Activated T-cell treated with anti-CD3 and anti-CD28 coated beads, Interleukin-2, amount 50 U/mL, for 24 hours (primary cell): Measurements from ENCODE around the gene BCAS1.

Source experiments
- DNase-seq: peaks from one replicate; pipeline ENCODE4 v3.0.0-alpha.2; 2020
- H3K27ac Mint-ChIP-seq: 2 replicates; pipeline ENCODE4 v1.8.0; 2020; ENCODE audit warnings: mild to moderate bottlenecking, mixed read lengths
- H3K27me3 Mint-ChIP-seq: 2 replicates; pipeline ENCODE4 v1.8.0; 2020; ENCODE audit warnings: mixed read lengths
- H3K36me3 Mint-ChIP-seq: 2 replicates; pipeline ENCODE4 v1.8.0; 2020; ENCODE audit warnings: low read depth, mixed read lengths
- H3K4me1 Mint-ChIP-seq: 2 replicates; pipeline ENCODE4 v1.8.0; 2020; ENCODE audit warnings: low read depth, mixed read lengths
- H3K4me3 Mint-ChIP-seq: 2 replicates; pipeline ENCODE4 v1.8.0; 2020; ENCODE audit warnings: mild to moderate bottlenecking, moderate library complexity, mixed read lengths
- H3K9me3 Mint-ChIP-seq: 2 replicates; pipeline ENCODE4 v1.8.0; 2020; ENCODE audit warnings: mixed read lengths

BCAS1 gene

GRCh38 chr20:54070187-54070987 is at the start of gene BCAS1:
TSS of gene BCAS1 (minus strand) at chr20:54070594. CDS start at chr20:54058718, 11,876 bp downstream.
- H3K4me3 Mint-ChIP-seq: no peak within 1 kb of the TSS
- H3K27ac Mint-ChIP-seq: no peak within 1 kb of the TSS
- H3K36me3 Mint-ChIP-seq: no peaks in the 10 kb centered on the region
- DNase-seq: no peak
- H3K4me1 Mint-ChIP-seq: peaks cover 2% of the 10 kb centered on the region
- H3K27me3 Mint-ChIP-seq: no peaks in the 10 kb centered on the region
- no peaks in the 10 kb centered on the region for H3K9me3 Mint-ChIP-seq

GRCh38 chr20:54119744-54120143 is 49.4 kb upstream of the BCAS1 start:
- Mint-ChIP-seq H3K9me3 (no peaks in the 10 kb centered on the region), H3K4me1 (peaks cover 2% of the 10 kb centered on the region), H3K27me3 (no peaks in the 10 kb centered on the region), H3K36me3 (no peaks in the 10 kb centered on the region), H3K4me3 (no peak overlapping the region), H3K27ac (no peak overlapping the region)
- no peak for DNase-seq

GRCh38 chr20:54118220-54119001 is 48.0 kb upstream of the BCAS1 start:
- H3K27ac Mint-ChIP-seq: no peak overlapping the region
- no peak for DNase-seq
- H3K36me3 Mint-ChIP-seq: no peaks in the 10 kb centered on the region
- peaks cover 5% of the 10 kb centered on the region for H3K27me3 Mint-ChIP-seq
- no peaks in the 10 kb centered on the region for H3K9me3 Mint-ChIP-seq
- H3K4me1 Mint-ChIP-seq: peaks cover 2% of the 10 kb centered on the region
- no peak overlapping the region for H3K4me3 Mint-ChIP-seq

DNA sequence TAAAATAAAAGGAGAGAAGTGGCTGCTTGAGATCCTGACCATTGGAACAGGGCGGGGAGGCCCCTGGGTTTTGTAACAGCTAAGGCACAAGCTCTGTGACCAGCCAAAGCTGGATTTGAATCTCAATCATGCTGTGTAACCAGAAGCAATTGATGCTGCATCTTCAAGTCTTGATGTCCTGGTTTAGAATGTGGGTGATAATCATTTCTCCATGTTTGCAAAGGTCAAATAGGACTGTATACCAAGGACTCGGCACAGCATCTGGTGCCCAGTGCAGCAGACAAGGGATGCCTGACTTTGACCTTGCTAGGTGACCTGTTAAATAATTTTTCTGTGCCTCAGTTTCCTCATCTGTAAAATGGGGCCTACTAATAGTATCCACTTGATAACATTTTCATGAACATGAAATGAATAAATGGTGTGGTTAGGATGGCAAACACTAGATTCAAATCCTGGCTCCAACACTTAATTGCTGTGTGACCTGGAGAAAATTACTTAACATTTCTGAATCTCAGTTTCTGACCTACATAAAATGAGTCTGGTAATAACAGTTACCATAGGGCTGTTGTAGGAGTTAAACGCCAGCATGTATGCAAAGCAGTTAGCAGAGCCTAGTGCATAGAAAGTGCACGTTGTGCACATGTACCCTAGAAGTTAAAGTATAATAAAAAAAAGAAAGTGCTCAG is 46.3 kb upstream of the BCAS1 start:
- Mint-ChIP-seq H3K27me3 (peaks cover 5% of the 10 kb centered on the region), H3K36me3 (no peaks in the 10 kb centered on the region), H3K9me3 (no peaks in the 10 kb centered on the region), H3K27ac (no peak overlapping the region), H3K4me1 (no peaks in the 10 kb centered on the region), H3K4me3 (no peak overlapping the region)
- no peak for DNase-seq

GRCh38 chr20:54115172-54115854 is 44.9 kb upstream of the BCAS1 start:
- no peak for DNase-seq
- Mint-ChIP-seq H3K9me3 (no peaks in the 10 kb centered on the region), H3K4me1 (no peaks in the 10 kb centered on the region), H3K27ac (no peak overlapping the region), H3K36me3 (no peaks in the 10 kb centered on the region), H3K27me3 (peaks cover 5% of the 10 kb centered on the region), H3K4me3 (no peak overlapping the region)

DNA sequence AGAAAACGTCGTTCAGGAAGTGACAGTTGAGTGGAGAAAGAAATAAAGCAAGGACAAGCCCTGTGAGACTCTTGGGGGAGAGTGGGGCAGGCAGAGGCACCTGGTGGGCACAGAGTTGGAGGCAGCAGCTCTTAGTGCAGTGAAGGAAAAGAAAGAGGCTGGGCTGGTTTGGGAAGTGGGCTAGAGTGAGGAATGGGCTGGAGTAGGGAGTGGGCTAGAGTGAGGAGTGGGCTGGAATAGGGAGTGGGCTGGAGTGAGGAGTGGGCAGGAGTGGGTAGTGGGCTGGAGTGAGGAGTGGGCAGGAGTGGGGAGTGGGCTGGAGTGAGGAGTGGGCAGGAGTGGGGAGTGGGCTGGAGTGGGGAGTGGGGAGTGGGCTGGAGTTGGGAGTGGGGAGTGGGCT is 43.7 kb upstream of the BCAS1 start:
- no peaks in the 10 kb centered on the region for H3K36me3 Mint-ChIP-seq
- DNase-seq: no peak
- no peak overlapping the region for H3K27ac Mint-ChIP-seq
- no peaks in the 10 kb centered on the region for H3K9me3 Mint-ChIP-seq
- peaks cover 5% of the 10 kb centered on the region for H3K27me3 Mint-ChIP-seq
- H3K4me3 Mint-ChIP-seq: no peak overlapping the region
- H3K4me1 Mint-ChIP-seq: peaks cover 2% of the 10 kb centered on the region

DNA sequence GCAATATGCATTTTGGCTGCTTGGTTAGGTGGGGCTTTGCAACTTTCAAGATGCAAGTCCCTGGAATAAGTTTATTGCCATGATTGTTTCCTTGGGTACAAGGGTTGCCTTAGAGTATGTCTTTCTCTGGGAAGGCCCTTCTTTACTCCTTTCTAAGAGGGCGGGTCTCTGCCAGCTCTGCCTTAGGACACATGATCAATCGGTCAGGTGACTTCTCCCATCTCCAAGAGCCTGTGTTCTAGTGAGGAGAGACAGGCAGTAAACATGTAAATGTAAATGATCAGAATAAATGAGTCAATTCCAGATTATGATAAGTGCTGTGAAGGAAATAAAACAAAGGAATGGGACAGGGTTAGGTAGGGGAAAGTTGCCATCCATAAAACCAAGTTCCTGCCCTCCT is 43.2 kb upstream of the BCAS1 start:
- Mint-ChIP-seq H3K27me3 (peaks cover 5% of the 10 kb centered on the region), H3K4me3 (no peak overlapping the region), H3K4me1 (peaks cover 2% of the 10 kb centered on the region), H3K27ac (no peak overlapping the region), H3K9me3 (no peaks in the 10 kb centered on the region), H3K36me3 (no peaks in the 10 kb centered on the region)
- DNase-seq: no peak

- Mint-ChIP-seq H3K36me3 (no peaks in the 10 kb centered on the region), H3K4me1 (peaks cover 2% of the 10 kb centered on the region), H3K9me3 (no peaks in the 10 kb centered on the region), H3K27me3 (peaks cover 5% of the 10 kb centered on the region), H3K4me3 (no peak overlapping the region), H3K27ac (no peak overlapping the region)
- DNase-seq: no peak
Observed at GRCh38 chr20:54112221-54112884, 42.0 kb upstream of the BCAS1 start.

GRCh38 chr20:54111460-54111859 is 41.1 kb upstream of the BCAS1 start:
- Mint-ChIP-seq H3K27ac (no peak overlapping the region), H3K9me3 (no peaks in the 10 kb centered on the region), H3K4me3 (no peak overlapping the region), H3K27me3 (peaks cover 5% of the 10 kb centered on the region), H3K36me3 (no peaks in the 10 kb centered on the region), H3K4me1 (peaks cover 2% of the 10 kb centered on the region)
- DNase-seq: no peak

GRCh38 chr20:54110457-54110856 is 40.1 kb upstream of the BCAS1 start:
- Mint-ChIP-seq H3K9me3 (no peaks in the 10 kb centered on the region), H3K36me3 (no peaks in the 10 kb centered on the region), H3K27ac (no peak overlapping the region), H3K27me3 (peaks cover 5% of the 10 kb centered on the region), H3K4me3 (no peak overlapping the region), H3K4me1 (peaks cover 2% of the 10 kb centered on the region)
- no peak for DNase-seq

DNA sequence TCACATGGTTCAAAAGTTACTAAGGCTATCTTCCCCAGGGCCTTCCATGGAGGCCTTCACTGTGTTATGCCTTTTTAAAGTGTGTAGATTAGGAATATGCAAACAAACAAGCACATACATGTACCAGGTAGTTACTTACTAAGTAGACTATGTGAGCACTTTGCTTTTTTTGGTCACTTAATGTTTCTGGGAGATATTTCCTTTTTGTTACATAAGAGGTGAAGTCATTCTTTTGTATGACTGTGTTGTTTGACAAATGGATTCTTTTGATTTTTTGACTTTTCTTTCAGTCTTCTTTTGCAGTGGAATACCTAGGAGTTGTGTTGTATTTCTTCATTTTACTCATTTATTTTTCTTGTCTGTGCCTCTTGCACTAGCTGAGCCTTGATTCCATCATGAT is 39.6 kb upstream of the BCAS1 start:
- Mint-ChIP-seq H3K27me3 (peaks cover 5% of the 10 kb centered on the region), H3K9me3 (no peaks in the 10 kb centered on the region), H3K27ac (no peak overlapping the region), H3K4me1 (peaks cover 3% of the 10 kb centered on the region), H3K4me3 (no peak overlapping the region), H3K36me3 (no peaks in the 10 kb centered on the region)
- no peak for DNase-seq

GRCh38 chr20:54108817-54109216 is 38.4 kb upstream of the BCAS1 start:
- H3K27ac Mint-ChIP-seq: no peak overlapping the region
- peaks cover 4% of the 10 kb centered on the region for H3K4me1 Mint-ChIP-seq
- no peak for DNase-seq
- peaks cover 3% of the 10 kb centered on the region for H3K27me3 Mint-ChIP-seq
- H3K4me3 Mint-ChIP-seq: no peak overlapping the region
- H3K9me3 Mint-ChIP-seq: no peaks in the 10 kb centered on the region
- H3K36me3 Mint-ChIP-seq: no peaks in the 10 kb centered on the region

DNA sequence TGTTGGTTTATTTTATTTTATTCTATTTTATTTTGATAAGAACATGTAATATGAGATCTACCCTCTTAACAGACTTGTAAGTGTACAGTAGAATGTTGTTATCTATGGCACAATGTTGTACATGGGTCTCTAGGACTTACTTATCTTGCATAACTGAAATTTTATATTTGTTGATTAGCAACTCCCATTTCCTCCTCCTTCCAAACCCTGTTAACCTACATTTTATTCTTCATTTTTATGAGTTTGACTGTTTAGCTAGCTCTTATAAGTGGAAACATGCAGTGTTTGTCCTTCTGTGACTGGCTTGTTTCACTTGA is 37.9 kb upstream of the BCAS1 start:
- peaks cover 5% of the 10 kb centered on the region for H3K4me1 Mint-ChIP-seq
- H3K9me3 Mint-ChIP-seq: no peaks in the 10 kb centered on the region
- no peak overlapping the region for H3K27ac Mint-ChIP-seq
- H3K4me3 Mint-ChIP-seq: no peak overlapping the region
- H3K36me3 Mint-ChIP-seq: no peaks in the 10 kb centered on the region
- H3K27me3 Mint-ChIP-seq: no peaks in the 10 kb centered on the region
- no peak for DNase-seq
